Osteocyte (in vitro differentiated cells): ENCODE data around the gene TNFRSF21. TPM values are rescaled to one million over a fixed set of nuclear protein-coding genes. Genes with fewer than 3 reads are reported as not detected.

ENCODE experiments used
- DNase-seq: peaks from one replicate; pipeline ENCODE4 v3.0.0; 2021; ENCODE audit warnings: mixed read lengths; ENCODE audit not compliant: unreplicated experiment; ENCODE audit errors: extremely low spot score
- H3K27ac Mint-ChIP-seq: one replicate; pipeline ENCODE4 v1.8.0; 2021; ENCODE audit warnings: mild to moderate bottlenecking, mixed read lengths; ENCODE audit not compliant: unreplicated experiment
- H3K27me3 Mint-ChIP-seq: one replicate; pipeline ENCODE4 v1.8.0; 2021; ENCODE audit warnings: mixed read lengths; ENCODE audit not compliant: unreplicated experiment
- H3K36me3 Mint-ChIP-seq: one replicate; pipeline ENCODE4 v1.8.0; 2021; ENCODE audit warnings: mixed read lengths; ENCODE audit not compliant: unreplicated experiment
- H3K4me1 Mint-ChIP-seq: one replicate; pipeline ENCODE4 v1.8.0; 2021; ENCODE audit warnings: mixed read lengths; ENCODE audit not compliant: unreplicated experiment
- H3K4me3 Mint-ChIP-seq: one replicate; pipeline ENCODE4 v1.8.0; 2021; ENCODE audit warnings: mild to moderate bottlenecking, moderate library complexity, mixed read lengths; ENCODE audit not compliant: unreplicated experiment
- H3K9me3 Mint-ChIP-seq: one replicate; pipeline ENCODE4 v1.8.0; 2021; ENCODE audit warnings: mixed read lengths; ENCODE audit not compliant: unreplicated experiment
- CTCF ChIP-seq: fragments of 200-600 bp; sonication (generic); IDR thresholded peaks from 2 replicates; pipeline ENCODE4 v1.5.0; 2021; ENCODE audit warnings: antibody characterized with exemption, mild to moderate bottlenecking, moderate library complexity
- long read RNA-seq: library from polyadenylated mRNA; unstranded; transcript quantifications from one replicate; pipeline ENCODE4 v2.0.0, GENCODE V29; 2021
- total RNA-seq: library from RNA; stranded (reverse); gene quantifications from 2 replicates; pipeline ENCODE4 v1.2.1, GENCODE V29; 2021

The TNFRSF21 gene
- total RNA-seq = 2.3 and 2.5 TPM in 2 replicates
- long read RNA-seq, partial matches to known transcripts = 0 of 1 reads
- long read RNA-seq, other reads (novel, unspliced or antisense) = 1 of 1 reads

GRCh38 chr6:47309291-47310130, at the start of gene TNFRSF21:
Gene TNFRSF21, minus strand, starts transcription at chr6:47309905. Its CDS starts 394 bp downstream, at chr6:47309511.
- H3K36me3 Mint-ChIP-seq = no peaks in the 10 kb centered on the region
- H3K4me1 Mint-ChIP-seq = peaks cover 11% of the 10 kb centered on the region
- DNase-seq = peak; percentile 94
- no peaks in the 10 kb centered on the region for H3K9me3 Mint-ChIP-seq
- peak within 1 kb of the TSS; percentile 76 for H3K4me3 Mint-ChIP-seq
- no peak within 1 kb of the TSS for H3K27ac Mint-ChIP-seq
- H3K27me3 Mint-ChIP-seq = peaks cover 47% of the 10 kb centered on the region
- TF ChIP-seq CTCF = peak; percentile 96

DNA sequence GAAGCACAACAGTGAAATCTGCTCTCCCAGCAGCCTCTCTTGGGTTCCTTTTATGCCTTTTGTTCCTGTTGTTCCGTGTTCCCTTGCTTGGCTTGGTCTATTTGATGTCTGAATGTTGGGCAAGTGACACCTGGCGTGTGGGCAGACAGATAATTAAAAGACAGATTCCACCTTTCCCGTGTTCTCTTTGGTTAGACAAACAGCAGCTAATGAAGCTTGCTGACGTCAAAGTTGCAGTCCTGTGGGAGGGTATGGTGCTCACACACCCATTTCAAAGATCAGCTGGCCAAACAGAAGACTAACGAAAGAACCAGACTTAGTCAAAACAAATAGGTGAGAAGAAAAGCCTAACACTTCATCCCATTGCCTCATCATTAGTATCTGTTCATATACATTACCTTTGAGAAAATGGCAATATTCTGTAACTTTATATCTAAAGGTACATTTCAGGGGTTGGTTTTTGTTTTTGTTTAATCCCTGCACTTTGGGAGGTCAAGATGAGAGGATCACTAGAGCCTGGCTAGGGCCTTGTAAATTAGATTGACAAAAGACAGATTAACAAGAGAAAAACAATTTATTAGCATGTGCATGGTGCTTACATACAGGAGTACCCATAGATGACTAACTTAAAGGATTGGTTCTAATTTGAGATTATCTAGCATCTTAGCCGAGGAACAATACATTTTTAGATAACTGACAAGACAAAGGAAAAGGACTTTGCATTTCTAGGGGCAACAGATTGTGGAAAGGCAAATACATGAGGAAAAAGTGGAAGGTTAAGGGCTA, 48.9 kb upstream of the TNFRSF21 start:
- no peaks in the 10 kb centered on the region for H3K27me3 Mint-ChIP-seq
- H3K27ac Mint-ChIP-seq = no peak overlapping the region
- H3K9me3 Mint-ChIP-seq = no peaks in the 10 kb centered on the region
- no peak for TF ChIP-seq CTCF
- no peak for DNase-seq
- no peaks in the 10 kb centered on the region for H3K36me3 Mint-ChIP-seq
- H3K4me1 Mint-ChIP-seq = no peaks in the 10 kb centered on the region
- no peak overlapping the region for H3K4me3 Mint-ChIP-seq

DNA sequence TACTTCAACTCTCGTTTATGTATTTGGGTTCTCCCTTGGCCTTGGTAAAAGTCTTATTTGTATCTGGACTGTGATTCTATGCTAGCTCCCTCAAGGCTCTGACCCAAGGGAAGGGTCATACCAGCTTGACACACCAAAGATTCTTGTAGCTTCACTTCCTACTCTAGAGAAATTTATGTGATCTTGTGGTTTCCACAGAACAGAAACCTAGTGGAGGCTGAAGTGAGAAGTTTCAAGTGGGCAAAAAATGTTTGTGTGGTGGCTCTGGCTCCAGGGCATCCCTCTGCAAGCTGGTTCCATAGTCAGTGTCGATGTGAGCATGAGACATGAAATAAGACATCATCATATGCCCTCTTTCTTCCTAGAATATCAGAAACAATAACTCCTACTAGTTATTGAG, 48.1 kb upstream of the TNFRSF21 start:
- Mint-ChIP-seq H3K4me3 (no peak overlapping the region), H3K4me1 (no peaks in the 10 kb centered on the region), H3K27me3 (no peaks in the 10 kb centered on the region), H3K9me3 (no peaks in the 10 kb centered on the region), H3K36me3 (no peaks in the 10 kb centered on the region), H3K27ac (no peak overlapping the region)
- TF ChIP-seq CTCF = no peak
- DNase-seq = no peak

- Mint-ChIP-seq H3K27me3 (no peaks in the 10 kb centered on the region), H3K36me3 (no peaks in the 10 kb centered on the region), H3K4me3 (no peak overlapping the region), H3K27ac (no peak overlapping the region), H3K9me3 (no peaks in the 10 kb centered on the region), H3K4me1 (no peaks in the 10 kb centered on the region)
- no peak for DNase-seq
- no peak for TF ChIP-seq CTCF
Observed at GRCh38 chr6:47355496-47355895, 45.8 kb upstream of the TNFRSF21 start.

DNA sequence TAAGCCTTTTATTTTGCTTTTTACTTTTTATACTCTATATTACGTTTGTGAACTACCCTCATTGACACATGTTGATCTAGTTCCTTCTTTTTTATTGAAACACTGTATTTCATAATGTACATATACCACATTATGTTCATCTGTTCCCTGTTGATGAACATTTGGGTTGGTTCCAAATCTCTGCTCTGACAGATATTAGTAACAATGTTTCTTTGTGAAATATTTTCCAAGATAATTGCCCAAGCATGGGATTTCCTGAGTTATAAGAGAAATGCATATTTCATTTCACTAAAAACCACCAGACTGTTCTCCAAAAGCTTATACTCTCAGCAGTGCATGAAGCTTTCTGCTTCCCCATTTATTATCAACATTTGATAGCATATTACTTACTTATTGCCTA, 44.2 kb upstream of the TNFRSF21 start:
- no peaks in the 10 kb centered on the region for H3K9me3 Mint-ChIP-seq
- no peaks in the 10 kb centered on the region for H3K4me1 Mint-ChIP-seq
- no peaks in the 10 kb centered on the region for H3K27me3 Mint-ChIP-seq
- DNase-seq = no peak
- no peak overlapping the region for H3K4me3 Mint-ChIP-seq
- no peaks in the 10 kb centered on the region for H3K36me3 Mint-ChIP-seq
- no peak for TF ChIP-seq CTCF
- no peak overlapping the region for H3K27ac Mint-ChIP-seq
